GM18867 (cell line): ENCODE results near the gene CALCOCO2.
"Not testable (repeated sequence)": the region's sequence is repeated elsewhere in the genome, so short reads cannot be mapped to it uniquely, and the experiment has no call there.

Experiments
- ATAC-seq: cut with Tn5 transposase; IDR thresholded peaks from one replicate; pipeline ENCODE4 v1.9.1; 2021; ENCODE audit warnings: mild to moderate bottlenecking, moderate library complexity; ENCODE audit not compliant: unreplicated experiment

CALCOCO2 gene

GRCh38 chr17:48820936-48821335 lies 9.9 kb upstream of the CALCOCO2 start:
- ATAC-seq: not testable (repeated sequence)

GRCh38 chr17:48825446-48826381 lies 5.1 kb upstream of the CALCOCO2 start:
- no peak for ATAC-seq

GRCh38 chr17:48831549-48831883 lies 681 bp downstream of the CALCOCO2 start:
- ATAC-seq: no peak

- ATAC-seq: no peak
These were observed 4.1 kb downstream of the CALCOCO2 start for GRCh38 chr17:48834973-48835372.

- ATAC-seq: no peak
These were observed 5.1 kb downstream of the CALCOCO2 start for GRCh38 chr17:48835971-48836370.

GRCh38 chr17:48837458-48837857 lies 6.6 kb downstream of the CALCOCO2 start:
- not testable (repeated sequence) for ATAC-seq

GRCh38 chr17:48840441-48840840 lies 9.6 kb downstream of the CALCOCO2 start:
- ATAC-seq: no peak

- peak; percentile 79 for ATAC-seq
These were observed 10.6 kb downstream of the CALCOCO2 start for GRCh38 chr17:48841395-48841831.

GRCh38 chr17:48842746-48843145 lies 11.9 kb downstream of the CALCOCO2 start:
- ATAC-seq: no peak

- ATAC-seq: no peak
These were observed 12.5 kb downstream of the CALCOCO2 start for GRCh38 chr17:48843187-48843900.

GRCh38 chr17:48850792-48851323 lies 20.0 kb downstream of the CALCOCO2 start:
- no peak for ATAC-seq

GRCh38 chr17:48854774-48855476 lies 24.1 kb downstream of the CALCOCO2 start:
- ATAC-seq: no peak

GRCh38 chr17:48856122-48856821 lies 25.4 kb downstream of the CALCOCO2 start:
- ATAC-seq: no peak

- no peak for ATAC-seq
These were observed 29.2 kb downstream of the CALCOCO2 start for GRCh38 chr17:48860034-48860433.

- no peak for ATAC-seq
These were observed 29.6 kb downstream of the CALCOCO2 start for GRCh38 chr17:48860456-48860855.

- ATAC-seq: no peak
These were observed 38.2 kb downstream of the CALCOCO2 start for GRCh38 chr17:48868916-48869500.

- no peak for ATAC-seq
These were observed 39.0 kb downstream of the CALCOCO2 start for GRCh38 chr17:48869821-48870318.

GRCh38 chr17:48871035-48871550 lies 40.3 kb downstream of the CALCOCO2 start:
- no peak for ATAC-seq

GRCh38 chr17:48871551-48872351 lies 40.9 kb downstream of the CALCOCO2 start:
- ATAC-seq: no peak
